GM12864 (cell line): Measurements from ENCODE around the gene GABRD.
"Not testable (repeated sequence)": the region's sequence is repeated elsewhere in the genome, so short reads cannot be mapped to it uniquely, and the experiment has no call there.

ENCODE experiments used
- DNase-seq: peaks from one replicate; pipeline ENCODE4 v3.0.0-alpha.2; 2011; ENCODE audit warnings: low read depth
- H3K4me3 ChIP-seq: 2 replicates; pipeline ENCODE4 v1.5.1; 2011; ENCODE audit warnings: mild to moderate bottlenecking, low read depth, low read length, control low read depth
- CTCF ChIP-seq: IDR thresholded peaks from 2 replicates; pipeline ENCODE4 v1.5.1; 2011; ENCODE audit warnings: low read depth, mild to moderate bottlenecking, moderate library complexity, low read length, control low read depth, inconsistent platforms; ENCODE audit errors: missing control alignments

GABRD gene

GRCh38 chr1:1973716-1974642 lies 45.2 kb upstream of the GABRD start:
- DNase-seq, result no peak
- no peak for TF ChIP-seq CTCF
- no peak overlapping the region for H3K4me3 ChIP-seq

- H3K4me3 ChIP-seq, result no peak overlapping the region
- no peak for DNase-seq
- no peak for TF ChIP-seq CTCF
Observed at GRCh38 chr1:1974834-1975233, 44.3 kb upstream of the GABRD start.

- no peak overlapping the region for H3K4me3 ChIP-seq
- DNase-seq, result no peak
- no peak for TF ChIP-seq CTCF
Observed at GRCh38 chr1:1975535-1975934, 43.6 kb upstream of the GABRD start.

GRCh38 chr1:1976031-1976430 lies 43.1 kb upstream of the GABRD start:
- no peak overlapping the region for H3K4me3 ChIP-seq
- TF ChIP-seq CTCF, result no peak
- no peak for DNase-seq

GRCh38 chr1:1978108-1978507 lies 41.0 kb upstream of the GABRD start:
- DNase-seq, result no peak
- no peak overlapping the region for H3K4me3 ChIP-seq
- no peak for TF ChIP-seq CTCF

- H3K4me3 ChIP-seq, DNase-seq: not testable (repeated sequence)
Observed at GRCh38 chr1:1978690-1979481, 40.3 kb upstream of the GABRD start.

- no peak for DNase-seq
- no peak overlapping the region for H3K4me3 ChIP-seq
- TF ChIP-seq CTCF, result no peak
Observed at GRCh38 chr1:1979482-1980165, 39.5 kb upstream of the GABRD start.
